Psoas muscle (tissue), 8 donors: Measurements from ENCODE around the gene METTL1. TPM values are rescaled to one million over a fixed set of nuclear protein-coding genes. Genes with fewer than 3 reads are reported as not detected.

Experiments
- ATAC-seq, 4 donors: fragments of 200-7000 bp; cut with Tn5 transposase; one replicate each; pipeline ENCODE4 v1.9.1; 2020; ENCODE audit warnings: moderate library complexity in 3 of 4, mild to moderate bottlenecking in 2 of 4
- DNase-seq, 2 donors: peaks; one replicate each; pipeline ENCODE4 v3.0.0-alpha.2; 2020
- H3K27ac ChIP-seq: fragments of 200-600 bp; one replicate; pipeline ENCODE4 v1.8.0; 2022
- H3K27me3 ChIP-seq, 3 donors: fragments of 200-600 bp in 1 of 3; one replicate each; pipeline versions ENCODE4 v1.6.1 to v1.8.0; 2013 to 2022; ENCODE audit warnings: low read length in 2 of 3, mild to moderate bottlenecking in 2 of 3, moderate library complexity in 1 of 3; ENCODE audit not compliant: insufficient read depth in 3 of 3
- H3K36me3 ChIP-seq, 2 donors: fragments of 200-600 bp in 1 of 2; one replicate each; pipeline versions ENCODE4 v1.6.1 to v1.8.0; 2013 to 2022; ENCODE audit warnings: low read depth in 1 of 2, mild to moderate bottlenecking in 1 of 2, moderate library complexity in 1 of 2; ENCODE audit not compliant: insufficient read depth in 1 of 2
- H3K4me1 ChIP-seq: fragments of 200-600 bp; one replicate; pipeline ENCODE4 v1.8.0; 2022
- H3K4me3 ChIP-seq: fragments of 200-600 bp; one replicate; pipeline ENCODE4 v1.8.0; 2022; ENCODE audit warnings: mild to moderate bottlenecking
- H3K9me3 ChIP-seq: fragments of 200-600 bp; one replicate; pipeline ENCODE4 v1.8.0; 2022
- WGBS, 3 donors: extraction: QIAGEN DNeasy Blood & Tissue Kit; methylation state at CpG; one replicate each; pipeline versions ENCODE4 v1.1.6 to v1.1.7; 2013; 5-methylcytosine and 5-hydroxymethylcytosine counted together
- intact Hi-C, 2 donors: fragments of 100-400 bp; cut with DNase I; formaldehyde crosslinking; loops; one replicate each; pipeline versions ENCODE4 v1.11.0 to v1.14.2; 2022
- polyA plus RNA-seq, 3 donors: library from polyadenylated mRNA; stranded (reverse); fragments of 200-250 nt; gene quantifications; one replicate each; pipeline ENCODE4 v1.2.3, GENCODE V29; 2013
- total RNA-seq, 4 donors: library from RNA; stranded (reverse); fragmentation: NEBNext Ultra II Directional in 2 of 4; extraction: Animal tissue kit (Norgen Biotek cat#: 25700) in 2 of 4; gene quantifications; one replicate each; pipeline versions ENCODE4 v1.2.1 to v1.2.4, GENCODE V29; 2021 to 2023
- TF ChIP-seq, protein P1 (sequence below): fragments of 200-600 bp; IDR thresholded peaks from one replicate; pipeline ENCODE4 v1.8.0; 2022; ENCODE audit warnings: antibody characterized with exemption
- donor health status: healthy with polysubstance abuse.
- donor health status: DM: no; HTN: no; CAD: no; lungs with moderate emphysema.
- donor health status: Bipolar disorder and iron deficiency.
- donor health status: healthy.
- donor health status: DM: yes; HTN: yes; CAD: no.
- donor health status: DM: no; HTN: no; CAD: no.
- donor health status: DM: no; HTN: no; CAD: no.
- donor health status: DM: yes; HTN: yes; CAD: no.

METTL1 gene
- total and polyA plus RNA-seq, 7 donors: 18.8 to 80.9 (median 26.3) TPM

DNA sequence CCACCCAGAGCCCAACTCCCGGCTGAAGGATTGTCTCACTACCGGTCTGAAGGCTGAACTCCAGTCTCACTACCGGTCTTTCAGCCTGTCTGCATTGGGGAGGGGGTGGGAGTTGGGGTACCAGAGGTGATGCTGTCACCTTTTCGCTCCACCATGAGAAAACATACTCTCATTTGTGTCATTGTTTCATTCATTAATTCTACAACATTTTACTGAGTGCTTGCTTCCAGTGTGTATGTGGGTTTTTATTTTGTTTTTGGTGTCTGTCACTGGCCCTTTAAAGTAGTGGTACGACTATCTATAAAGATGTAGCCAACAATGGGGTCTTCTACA lies 19.3 kb downstream of the METTL1 start:
- 2 to 4% (median 2%) methylated on average over 5 of the region's 5 CpGs for WGBS, 3 donors
- no peak for DNase-seq
- H3K4me3 ChIP-seq: peak overlapping the region; percentile 93
- peaks cover 13 to 38% of the 10 kb centered on the region in 2 donors for H3K36me3 ChIP-seq
- no peaks in the 10 kb centered on the region for H3K9me3 ChIP-seq
- intact Hi-C loops: no loop called here
- TF ChIP-seq, protein P1, sequence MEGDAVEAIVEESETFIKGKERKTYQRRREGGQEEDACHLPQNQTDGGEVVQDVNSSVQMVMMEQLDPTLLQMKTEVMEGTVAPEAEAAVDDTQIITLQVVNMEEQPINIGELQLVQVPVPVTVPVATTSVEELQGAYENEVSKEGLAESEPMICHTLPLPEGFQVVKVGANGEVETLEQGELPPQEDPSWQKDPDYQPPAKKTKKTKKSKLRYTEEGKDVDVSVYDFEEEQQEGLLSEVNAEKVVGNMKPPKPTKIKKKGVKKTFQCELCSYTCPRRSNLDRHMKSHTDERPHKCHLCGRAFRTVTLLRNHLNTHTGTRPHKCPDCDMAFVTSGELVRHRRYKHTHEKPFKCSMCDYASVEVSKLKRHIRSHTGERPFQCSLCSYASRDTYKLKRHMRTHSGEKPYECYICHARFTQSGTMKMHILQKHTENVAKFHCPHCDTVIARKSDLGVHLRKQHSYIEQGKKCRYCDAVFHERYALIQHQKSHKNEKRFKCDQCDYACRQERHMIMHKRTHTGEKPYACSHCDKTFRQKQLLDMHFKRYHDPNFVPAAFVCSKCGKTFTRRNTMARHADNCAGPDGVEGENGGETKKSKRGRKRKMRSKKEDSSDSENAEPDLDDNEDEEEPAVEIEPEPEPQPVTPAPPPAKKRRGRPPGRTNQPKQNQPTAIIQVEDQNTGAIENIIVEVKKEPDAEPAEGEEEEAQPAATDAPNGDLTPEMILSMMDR: no peak
- H3K27ac ChIP-seq: no peak overlapping the region
- H3K4me1 ChIP-seq: peaks cover 26% of the 10 kb centered on the region
- peaks cover 0 to 4% (median 0%) of the 10 kb centered on the region in 3 donors for H3K27me3 ChIP-seq
- ATAC-seq: no peak

DNA sequence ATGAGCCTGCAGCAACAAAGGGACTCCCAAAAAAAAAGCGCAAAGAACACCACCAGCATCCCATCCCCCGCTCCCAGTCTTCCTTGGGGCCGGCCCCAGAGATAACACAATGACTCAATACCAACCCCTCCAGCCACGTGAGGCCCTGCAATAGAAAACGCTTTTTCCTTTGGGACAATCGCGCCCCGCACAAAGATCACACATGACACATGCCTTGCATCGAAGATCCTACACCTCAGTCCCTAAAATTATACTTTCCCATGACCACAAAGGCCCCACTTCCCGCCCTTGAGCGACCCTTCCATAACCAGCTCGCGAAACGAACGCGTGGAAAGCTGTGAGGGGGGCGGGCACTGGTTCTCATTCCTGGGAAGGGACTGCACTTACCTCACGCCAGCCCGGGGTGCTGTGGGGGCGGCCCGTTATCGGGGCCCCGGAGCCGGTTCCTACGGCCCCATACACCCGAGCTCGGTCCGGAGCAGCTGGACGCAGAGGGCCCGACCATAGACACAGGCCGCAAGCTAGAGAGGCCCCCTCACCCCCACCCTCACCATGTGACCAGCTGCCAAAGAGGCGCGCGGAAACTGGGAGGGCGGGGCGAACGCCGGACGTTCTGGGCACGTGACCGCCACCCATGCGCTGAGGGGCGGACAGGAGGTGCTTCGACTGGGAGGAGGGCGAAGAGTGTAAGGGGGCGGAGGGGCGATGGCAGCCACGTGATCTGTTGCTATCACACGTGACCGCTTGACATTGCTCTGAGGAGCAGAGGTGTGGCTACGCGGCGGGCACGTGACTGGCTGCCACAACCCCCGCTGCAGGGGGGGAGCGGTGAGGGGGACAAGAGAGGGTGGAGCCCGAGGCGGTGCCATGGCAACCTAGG lies 19.9 kb downstream of the METTL1 start, which contains the start of gene CDK4:
TSS of gene CDK4 (minus strand) at position 523 of the 880 bp plus-strand sequence. CDS start 593 bp downstream, outside the sequence.
- intact Hi-C loops: no loop called here
- DNase-seq (peak; percentile 99 to 100), ATAC-seq (peak; percentile 91 to 95 (median 93))
- WGBS, 3 donors: 0% methylated on average over 48 to 58 of the region's 58 CpGs
- H3K36me3 ChIP-seq: peaks cover 17 to 39% of the 10 kb centered on the region in 2 donors
- H3K9me3 ChIP-seq: no peaks in the 10 kb centered on the region
- H3K4me3 ChIP-seq: peak within 1 kb of the TSS; percentile 93
- H3K27ac ChIP-seq: peak within 1 kb of the TSS; percentile 96
- H3K4me1 ChIP-seq: peaks cover 26% of the 10 kb centered on the region
- TF ChIP-seq, protein P1: no peak
- H3K27me3 ChIP-seq: peaks cover 0 to 4% (median 0%) of the 10 kb centered on the region in 3 donors

DNA sequence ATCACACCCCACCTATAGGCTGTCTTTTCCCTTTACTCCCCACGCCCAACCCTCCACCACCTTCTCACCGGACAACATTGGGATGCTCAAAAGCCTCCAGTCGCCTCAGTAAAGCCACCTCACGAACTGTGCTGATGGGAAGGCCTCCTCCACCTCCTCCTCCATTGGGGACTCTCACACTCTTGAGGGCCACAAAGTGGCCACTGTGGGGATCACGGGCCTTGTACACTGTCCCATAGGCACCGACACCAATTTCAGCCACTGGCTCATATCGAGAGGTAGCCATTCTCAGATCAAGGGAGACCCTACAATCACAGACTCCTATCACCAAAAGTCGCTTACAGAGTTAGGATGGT lies 20.5 kb downstream of the METTL1 start:
- no peaks in the 10 kb centered on the region for H3K9me3 ChIP-seq
- TF ChIP-seq, protein P1: no peak
- peak in 1 of 4 donors; percentile 0 for ATAC-seq
- intact Hi-C loops: no loop called here
- H3K27ac ChIP-seq: peak overlapping the region; percentile 96
- peaks cover 20 to 45% of the 10 kb centered on the region in 2 donors for H3K36me3 ChIP-seq
- WGBS, 3 donors: 6 to 12% (median 7%) methylated on average over 8 of the region's 8 CpGs
- H3K4me3 ChIP-seq: peak overlapping the region; percentile 93
- peaks cover 0 to 4% (median 0%) of the 10 kb centered on the region in 3 donors for H3K27me3 ChIP-seq
- H3K4me1 ChIP-seq: peaks cover 26% of the 10 kb centered on the region
- no peak for DNase-seq

DNA sequence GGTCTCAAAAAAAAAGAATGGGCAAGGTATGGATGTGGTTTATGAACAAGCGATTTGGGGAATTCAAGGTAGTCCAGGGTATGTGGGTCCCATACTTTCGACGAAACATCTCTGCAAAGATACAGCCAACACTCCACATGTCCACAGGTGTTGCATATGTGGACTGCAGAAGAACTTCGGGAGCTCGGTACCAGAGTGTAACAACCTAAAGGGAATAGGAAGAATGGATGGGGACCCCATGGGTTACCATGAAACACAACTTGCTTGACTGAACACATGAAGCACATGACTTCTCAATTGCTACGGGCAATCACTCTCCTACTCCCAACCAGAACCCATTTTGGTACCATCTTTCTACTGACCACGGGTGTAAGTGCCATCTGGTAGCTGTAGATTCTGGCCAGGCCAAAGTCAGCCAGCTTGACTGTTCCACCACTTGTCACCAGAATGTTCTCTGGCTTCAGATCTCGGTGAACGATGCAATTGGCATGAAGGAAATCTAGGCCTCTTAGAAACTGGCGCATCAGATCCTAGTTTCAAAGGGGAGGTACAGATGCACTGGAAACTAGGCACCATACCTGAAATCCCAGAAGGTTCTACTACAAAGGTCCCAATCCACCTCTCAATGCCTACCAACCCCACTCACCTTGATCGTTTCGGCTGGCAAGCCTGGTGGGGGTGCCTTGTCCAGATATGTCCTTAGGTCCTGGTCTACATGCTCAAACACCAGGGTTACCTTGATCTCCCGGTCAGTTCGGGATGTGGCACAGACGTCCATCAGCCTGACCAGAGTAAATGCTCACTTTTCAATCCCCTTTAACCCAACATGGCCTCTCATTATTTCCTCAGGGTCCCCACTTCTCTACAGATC lies 21.1 kb downstream of the METTL1 start:
- ATAC-seq (no peak), DNase-seq (no peak)
- H3K27me3 ChIP-seq: peaks cover 0 to 1% (median 0%) of the 10 kb centered on the region in 3 donors
- peak overlapping the region; percentile 93 for H3K4me3 ChIP-seq
- TF ChIP-seq, protein P1: no peak
- peak overlapping the region; percentile 96 for H3K27ac ChIP-seq
- H3K36me3 ChIP-seq: peaks cover 20 to 51% of the 10 kb centered on the region in 2 donors
- peaks cover 24% of the 10 kb centered on the region for H3K4me1 ChIP-seq
- H3K9me3 ChIP-seq: no peaks in the 10 kb centered on the region
- WGBS, 3 donors: 71 to 80% (median 75%) methylated on average over 15 of the region's 15 CpGs
- intact Hi-C loops: no loop called here
